ENCODE results near the gene CHCHD4. TPM values are rescaled to one million over a fixed set of nuclear protein-coding genes. Genes with fewer than 3 reads are reported as not detected.

Gene CHCHD4
- polyA plus RNA-seq, 1 donor from 2014 or later, result 24.6 TPM

DNA sequence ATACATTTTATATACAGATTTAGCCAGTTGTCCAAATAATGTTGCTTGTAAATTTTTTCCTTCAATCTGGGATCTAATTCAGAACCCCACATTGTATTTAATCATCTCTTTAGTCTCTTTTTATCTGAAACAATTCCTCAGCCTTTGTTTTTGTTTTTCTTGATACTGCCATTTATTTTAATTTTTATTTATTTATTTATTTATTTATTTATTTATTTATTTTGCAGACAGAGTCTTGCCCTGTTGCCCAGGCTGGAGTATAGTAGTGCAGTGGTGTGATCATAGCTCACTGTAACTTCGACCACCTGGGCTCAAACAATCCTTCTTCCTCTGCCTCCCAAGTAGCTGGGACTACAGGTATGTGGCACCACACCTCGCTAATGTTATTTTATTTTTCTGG, 61.5 kb downstream of the CHCHD4 start:
- no peak overlapping the region for H2AFZ ChIP-seq (ENCODE audit: low read depth, low read length)
- no peaks in the 10 kb centered on the region for H4K20me1 ChIP-seq (ENCODE audit: insufficient read depth)
- no peaks in the 10 kb centered on the region for H3K27me3 ChIP-seq (ENCODE audit: insufficient read depth, low read depth, low read length)
- no peak overlapping the region for H3K9ac ChIP-seq (ENCODE audit: low read length)
- no peaks in the 10 kb centered on the region for H3K36me3 ChIP-seq (ENCODE audit: insufficient read depth, low read length)
- H3F3A ChIP-seq (ENCODE audit: insufficient read depth, low read length, poor library complexity, severe bottlenecking), result no peaks in the 10 kb centered on the region
- no peaks in the 10 kb centered on the region for H3K9me2 ChIP-seq (ENCODE audit: insufficient read depth, low read length)
- H3K9me3 ChIP-seq (ENCODE audit: low read length), result no peaks in the 10 kb centered on the region
- H3K4me3 ChIP-seq (ENCODE audit: low read length), result no peak overlapping the region
- H3K79me2 ChIP-seq (replicated peaks; ENCODE audit: insufficient read depth, low read length), result no peaks in the 10 kb centered on the region
- no peak overlapping the region for H3K27ac ChIP-seq (ENCODE audit: low read length)
- H3K4me2 ChIP-seq (ENCODE audit: low read length), result no peak overlapping the region
- TF ChIP-seq TAF1 (IDR thresholded peaks at IDR 0.05; ENCODE audit: low read depth) (no peak), EZH2 (IDR thresholded peaks at IDR 0.05; ENCODE audit: borderline replicate concordance, insufficient read depth, low read length, poor library complexity, severe bottlenecking) (no peak), MXI1 (conservative IDR thresholded peaks at IDR 0.05; ENCODE audit: poor library complexity, severe bottlenecking) (no peak), POLR2AphosphoS5 (IDR thresholded peaks at IDR 0.05) (no peak), CTCF (IDR thresholded peaks at IDR 0.05; ENCODE audit: poor library complexity, severe bottlenecking) (no peak), RAD21 (conservative IDR thresholded peaks at IDR 0.05) (no peak), SMC3 (conservative IDR thresholded peaks at IDR 0.05; ENCODE audit: poor library complexity) (no peak), EP300 (conservative IDR thresholded peaks at IDR 0.05; ENCODE audit: poor library complexity, severe bottlenecking) (no peak)
- TF ChIP-seq, protein P1, sequence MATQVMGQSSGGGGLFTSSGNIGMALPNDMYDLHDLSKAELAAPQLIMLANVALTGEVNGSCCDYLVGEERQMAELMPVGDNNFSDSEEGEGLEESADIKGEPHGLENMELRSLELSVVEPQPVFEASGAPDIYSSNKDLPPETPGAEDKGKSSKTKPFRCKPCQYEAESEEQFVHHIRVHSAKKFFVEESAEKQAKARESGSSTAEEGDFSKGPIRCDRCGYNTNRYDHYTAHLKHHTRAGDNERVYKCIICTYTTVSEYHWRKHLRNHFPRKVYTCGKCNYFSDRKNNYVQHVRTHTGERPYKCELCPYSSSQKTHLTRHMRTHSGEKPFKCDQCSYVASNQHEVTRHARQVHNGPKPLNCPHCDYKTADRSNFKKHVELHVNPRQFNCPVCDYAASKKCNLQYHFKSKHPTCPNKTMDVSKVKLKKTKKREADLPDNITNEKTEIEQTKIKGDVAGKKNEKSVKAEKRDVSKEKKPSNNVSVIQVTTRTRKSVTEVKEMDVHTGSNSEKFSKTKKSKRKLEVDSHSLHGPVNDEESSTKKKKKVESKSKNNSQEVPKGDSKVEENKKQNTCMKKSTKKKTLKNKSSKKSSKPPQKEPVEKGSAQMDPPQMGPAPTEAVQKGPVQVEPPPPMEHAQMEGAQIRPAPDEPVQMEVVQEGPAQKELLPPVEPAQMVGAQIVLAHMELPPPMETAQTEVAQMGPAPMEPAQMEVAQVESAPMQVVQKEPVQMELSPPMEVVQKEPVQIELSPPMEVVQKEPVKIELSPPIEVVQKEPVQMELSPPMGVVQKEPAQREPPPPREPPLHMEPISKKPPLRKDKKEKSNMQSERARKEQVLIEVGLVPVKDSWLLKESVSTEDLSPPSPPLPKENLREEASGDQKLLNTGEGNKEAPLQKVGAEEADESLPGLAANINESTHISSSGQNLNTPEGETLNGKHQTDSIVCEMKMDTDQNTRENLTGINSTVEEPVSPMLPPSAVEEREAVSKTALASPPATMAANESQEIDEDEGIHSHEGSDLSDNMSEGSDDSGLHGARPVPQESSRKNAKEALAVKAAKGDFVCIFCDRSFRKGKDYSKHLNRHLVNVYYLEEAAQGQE (IDR thresholded peaks at IDR 0.05; ENCODE audit: borderline replicate concordance), result no peak

Other genes starting within 250 kb of the CHCHD4 start
- gene WNT7A, start 244.8 kb downstream of the CHCHD4 start, polyA plus RNA-seq, result 13.3 and 17.7 TPM in 2 replicates
- gene TMEM43, start 182 bp upstream of the CHCHD4 start, polyA plus RNA-seq, result 58.5 and 61.3 TPM in 2 replicates
- gene XPC, start 53.7 kb upstream of the CHCHD4 start, polyA plus RNA-seq, result 21.9 and 29.6 TPM in 2 replicates
- gene LSM3, start 53.9 kb upstream of the CHCHD4 start, polyA plus RNA-seq, result 28.3 and 29.6 TPM in 2 replicates

Data from neural cell (in vitro differentiated cells).